ENCODE measurements around the gene SLC25A21.

SLC25A21 gene

GRCh38 chr14:36748610-36749213, 423.7 kb downstream of the SLC25A21 start:
- in situ Hi-C loops (cut with HindIII; ENCODE audit: low sequenced_read_pairs), result no loop called here
- TF ChIP-seq CTCF (IDR thresholded peaks at IDR 0.05; ENCODE audit: low read depth, low read length, missing control alignments), result no peak
- DNase-seq (ENCODE audit: low read depth), result no peak
- H3K4me3 ChIP-seq (ENCODE audit: low read depth, low read length), result no peak overlapping the region

DNA sequence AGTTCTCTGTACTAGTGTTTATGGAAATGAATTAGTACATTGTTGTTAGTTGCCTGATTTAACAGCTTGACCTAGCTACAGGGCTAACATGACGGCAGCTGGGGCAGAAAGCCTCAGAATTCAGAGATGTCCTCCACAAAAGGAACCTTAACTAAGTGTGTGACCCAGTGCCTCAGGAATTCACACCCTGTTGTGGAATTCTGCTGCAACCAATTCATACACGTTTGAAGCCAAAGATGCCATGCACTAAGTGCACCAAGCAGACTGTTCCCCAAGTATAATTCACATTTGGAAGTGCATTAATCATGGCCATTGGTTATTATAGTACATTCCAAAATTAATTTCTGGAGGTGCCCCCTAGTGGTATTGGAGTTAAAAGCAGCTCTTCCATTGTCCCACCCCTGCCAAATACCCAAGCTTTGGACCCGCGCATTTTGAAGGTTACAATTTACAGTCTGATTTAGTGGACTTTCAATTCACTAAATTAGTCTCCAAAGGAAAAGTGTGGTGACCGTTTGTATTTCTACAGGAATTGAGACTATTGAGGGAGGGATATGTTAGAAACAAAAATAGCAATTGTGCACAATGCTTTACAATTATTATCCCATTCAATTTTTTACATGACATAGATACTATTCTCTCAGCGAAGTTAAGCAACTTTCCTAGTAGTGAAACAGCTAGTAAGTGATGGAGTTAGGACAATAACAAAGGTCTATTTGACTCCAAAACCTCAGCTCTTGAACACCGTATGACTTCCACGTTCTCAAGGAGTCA, 424.8 kb downstream of the SLC25A21 start:
- in situ Hi-C loops (cut with HindIII; ENCODE audit: low sequenced_read_pairs), result no loop called here
- no peak overlapping the region for H3K4me3 ChIP-seq (ENCODE audit: low read depth, low read length)
- no peak for DNase-seq (ENCODE audit: low read depth)
- peak; percentile 55 for TF ChIP-seq CTCF (IDR thresholded peaks at IDR 0.05; ENCODE audit: low read depth, low read length, missing control alignments)

- in situ Hi-C loops (cut with HindIII; ENCODE audit: low sequenced_read_pairs), result no loop called here
- no peak for TF ChIP-seq CTCF (IDR thresholded peaks at IDR 0.05; ENCODE audit: low read depth, low read length, missing control alignments)
- no peak for DNase-seq (ENCODE audit: low read depth)
- no peak overlapping the region for H3K4me3 ChIP-seq (ENCODE audit: low read depth, low read length)
Measured at GRCh38 chr14:36746872-36747271, 425.5 kb downstream of the SLC25A21 start.

DNA sequence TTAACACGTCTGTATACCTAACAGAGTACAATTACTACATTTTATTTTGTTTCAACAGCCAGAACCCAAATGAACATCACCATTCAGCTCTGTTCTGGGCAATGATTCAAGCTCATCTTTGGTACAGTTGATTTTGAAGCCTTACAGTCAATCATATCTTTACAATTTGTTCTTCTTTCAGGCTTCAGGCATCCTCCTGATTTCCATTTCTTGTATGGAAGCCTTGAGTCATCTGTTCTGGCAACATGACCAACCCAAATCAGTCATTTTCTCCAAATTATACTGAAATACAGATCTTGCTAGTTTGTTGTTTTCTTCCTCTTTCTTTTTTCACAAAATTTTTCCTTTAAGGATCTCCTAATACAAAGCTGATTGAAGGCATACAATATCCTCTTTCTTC, 430.5 kb downstream of the SLC25A21 start:
- in situ Hi-C loops (cut with HindIII; ENCODE audit: low sequenced_read_pairs), result no loop called here
- no peak for DNase-seq (ENCODE audit: low read depth)
- no peak overlapping the region for H3K4me3 ChIP-seq (ENCODE audit: low read depth, low read length)
- no peak for TF ChIP-seq CTCF (IDR thresholded peaks at IDR 0.05; ENCODE audit: low read depth, low read length, missing control alignments)

- DNase-seq (ENCODE audit: low read depth), result no peak
- in situ Hi-C loops (cut with HindIII; ENCODE audit: low sequenced_read_pairs), result no loop called here
- TF ChIP-seq CTCF (IDR thresholded peaks at IDR 0.05; ENCODE audit: low read depth, low read length, missing control alignments), result no peak
- no peak overlapping the region for H3K4me3 ChIP-seq (ENCODE audit: low read depth, low read length)
Measured at GRCh38 chr14:36738269-36738668, 434.1 kb downstream of the SLC25A21 start.

DNA sequence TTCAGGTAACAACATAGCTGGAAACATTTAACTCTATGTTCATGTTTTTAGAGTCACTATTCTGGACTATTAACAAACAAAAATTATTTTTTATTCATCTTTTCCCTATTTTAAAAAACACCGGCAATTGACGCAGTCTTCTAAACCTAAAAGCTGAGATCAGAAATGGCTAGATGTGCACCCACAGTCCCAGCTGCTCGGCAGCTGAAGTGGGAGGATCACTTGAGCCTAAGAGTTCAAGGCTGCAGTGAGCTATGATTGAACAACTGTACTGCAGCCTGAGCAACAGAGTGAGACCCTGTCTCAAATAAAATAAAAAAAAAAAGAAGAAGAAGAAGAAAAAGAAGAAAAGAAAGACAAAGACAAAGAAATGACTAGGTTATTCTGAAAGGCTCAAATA, 446.3 kb downstream of the SLC25A21 start:
- no peak for TF ChIP-seq CTCF (IDR thresholded peaks at IDR 0.05; ENCODE audit: low read depth, low read length, missing control alignments)

More for the DNA sequence above, 446.3 kb downstream of the SLC25A21 start:
- in situ Hi-C loops (cut with HindIII; ENCODE audit: low sequenced_read_pairs), result no loop called here
- DNase-seq (ENCODE audit: low read depth), result no peak
- no peak overlapping the region for H3K4me3 ChIP-seq (ENCODE audit: low read depth, low read length)

All from astrocyte of the cerebellum (primary cell).